HEK293 (cell line): ENCODE measurements around the gene DGCR6L.

ENCODE experiments used
- BCL11A ChIP-seq: fragments of 450-650 bp; formaldehyde crosslinking; IDR thresholded peaks from 2 replicates; pipeline ENCODE4 v1.5.1; 2016; ENCODE audit warnings: low read depth, missing biosample characterization, missing genetic modification characterization
- CTCF ChIP-seq: fragments of 450-650 bp; formaldehyde crosslinking; IDR thresholded peaks from 2 replicates; pipeline ENCODE4 v1.5.1; 2016; ENCODE audit warnings: missing biosample characterization, missing genetic modification characterization
- EGR2 ChIP-seq: fragments of 450-650 bp; formaldehyde crosslinking; IDR thresholded peaks from 2 replicates; pipeline ENCODE4 v1.5.1; 2016; ENCODE audit warnings: low read depth, missing biosample characterization, missing genetic modification characterization
- GFI1B ChIP-seq: fragments of 450-650 bp; formaldehyde crosslinking; IDR thresholded peaks from 2 replicates; pipeline ENCODE4 v1.5.1; 2016; ENCODE audit warnings: missing biosample characterization, missing genetic modification characterization
- HIC1 ChIP-seq: fragments of 450-650 bp; formaldehyde crosslinking; IDR thresholded peaks from 2 replicates; pipeline ENCODE4 v1.5.1; 2016; ENCODE audit warnings: missing biosample characterization, missing genetic modification characterization
- KLF1 ChIP-seq: fragments of 450-650 bp; formaldehyde crosslinking; IDR thresholded peaks from 2 replicates; pipeline ENCODE4 v1.5.1; 2016; ENCODE audit warnings: missing biosample characterization, missing genetic modification characterization
- KLF7 ChIP-seq: fragments of 450-650 bp; formaldehyde crosslinking; IDR thresholded peaks from 2 replicates; pipeline ENCODE4 v1.5.1; 2016; ENCODE audit warnings: missing biosample characterization, missing genetic modification characterization, borderline replicate concordance
- KLF8 ChIP-seq: fragments of 450-650 bp; formaldehyde crosslinking; IDR thresholded peaks from 2 replicates; pipeline ENCODE4 v1.5.1; 2016; ENCODE audit warnings: missing biosample characterization, missing genetic modification characterization
- SALL2 ChIP-seq: fragments of 450-650 bp; formaldehyde crosslinking; IDR thresholded peaks from 2 replicates; pipeline ENCODE4 v1.5.0; 2017; ENCODE audit warnings: missing biosample characterization, mild to moderate bottlenecking, missing genetic modification characterization, borderline replicate concordance
- SP2 ChIP-seq: fragments of 450-650 bp; formaldehyde crosslinking; IDR thresholded peaks from 2 replicates; pipeline ENCODE4 v1.5.1; 2016; ENCODE audit warnings: missing biosample characterization, missing genetic modification characterization
- SP7 ChIP-seq: fragments of 450-650 bp; formaldehyde crosslinking; IDR thresholded peaks from 2 replicates; pipeline ENCODE4 v1.5.1; 2016; ENCODE audit warnings: missing biosample characterization, missing genetic modification characterization
- ZBTB10 ChIP-seq: fragments of 450-650 bp; formaldehyde crosslinking; IDR thresholded peaks from 2 replicates; pipeline ENCODE4 v1.5.1; 2016; ENCODE audit warnings: missing biosample characterization, missing genetic modification characterization
- ZBTB8A ChIP-seq: fragments of 450-650 bp; formaldehyde crosslinking; IDR thresholded peaks from 2 replicates; pipeline ENCODE4 v1.5.1; 2016; ENCODE audit warnings: missing biosample characterization, missing genetic modification characterization
- ZFP3 ChIP-seq: fragments of 450-650 bp; formaldehyde crosslinking; IDR thresholded peaks from 2 replicates; pipeline ENCODE4 v1.5.1; 2016; ENCODE audit warnings: low read depth, missing biosample characterization, missing genetic modification characterization
- ZIC2 ChIP-seq: fragments of 450-650 bp; formaldehyde crosslinking; IDR thresholded peaks from 2 replicates; pipeline ENCODE4 v1.5.1; 2016; ENCODE audit warnings: missing biosample characterization, missing genetic modification characterization
- ZNF146 ChIP-seq: fragments of 450-650 bp; formaldehyde crosslinking; IDR thresholded peaks from 2 replicates; pipeline ENCODE4 v1.5.1; 2016; ENCODE audit warnings: missing biosample characterization, missing genetic modification characterization
- ZNF175 ChIP-seq: fragments of 450-650 bp; formaldehyde crosslinking; IDR thresholded peaks from 2 replicates; pipeline ENCODE4 v1.5.1; 2016; ENCODE audit warnings: missing biosample characterization, missing genetic modification characterization
- ZNF335 ChIP-seq: fragments of 450-650 bp; formaldehyde crosslinking; conservative IDR thresholded peaks from 2 replicates; pipeline ENCODE4 v1.5.1; 2016; ENCODE audit warnings: missing biosample characterization, missing genetic modification characterization
- ZNF362 ChIP-seq: fragments of 450-650 bp; formaldehyde crosslinking; IDR thresholded peaks from 2 replicates; pipeline ENCODE4 v1.5.1; 2016; ENCODE audit warnings: missing biosample characterization, missing genetic modification characterization
- ZNF639 ChIP-seq: fragments of 450-650 bp; formaldehyde crosslinking; IDR thresholded peaks from 2 replicates; pipeline ENCODE4 v1.5.1; 2016; ENCODE audit warnings: missing biosample characterization, missing genetic modification characterization
- ZNF677 ChIP-seq: fragments of 450-650 bp; IDR thresholded peaks from 2 replicates; pipeline ENCODE4 v1.5.0; 2018; ENCODE audit warnings: missing biosample characterization, mild to moderate bottlenecking, missing genetic modification characterization, moderate library complexity
- ZNF777 ChIP-seq: fragments of 450-650 bp; formaldehyde crosslinking; IDR thresholded peaks from 2 replicates; pipeline ENCODE4 v1.5.1; 2017; ENCODE audit warnings: missing biosample characterization, missing genetic modification characterization, borderline replicate concordance
- ZNF830 ChIP-seq: fragments of 450-650 bp; IDR thresholded peaks from 2 replicates; pipeline ENCODE4 v1.5.0; 2018; ENCODE audit warnings: missing biosample characterization, missing genetic modification characterization, low read depth, mild to moderate bottlenecking, moderate library complexity
- ZNF837 ChIP-seq: fragments of 450-650 bp; formaldehyde crosslinking; IDR thresholded peaks from 2 replicates; pipeline ENCODE4 v1.5.1; 2016; ENCODE audit warnings: missing biosample characterization, missing genetic modification characterization
- TF ChIP-seq, protein P1 (sequence below): fragments of 450-650 bp; formaldehyde crosslinking; IDR thresholded peaks from 2 replicates; pipeline ENCODE4 v1.5.1; 2016; ENCODE audit warnings: missing biosample characterization, missing genetic modification characterization
- TF ChIP-seq, protein P2 (sequence below): fragments of 450-650 bp; formaldehyde crosslinking; IDR thresholded peaks from 2 replicates; pipeline ENCODE4 v1.5.1; 2016; ENCODE audit warnings: missing biosample characterization, missing genetic modification characterization

The DGCR6L gene

GRCh38 chr22:20267441-20268278 is 52.2 kb downstream of the DGCR6L start (continued):
- peak; percentile 41; the same call in 1 of the 2 replicates for TF ChIP-seq CTCF
- peak; percentile 65 for TF ChIP-seq KLF7 (tag by site-specific recombination)
- no peak for TF ChIP-seq HIC1 (tag by site-specific recombination)
- TF ChIP-seq ZNF146: 0 out of 2 replicates have a peak, but pooled peaks have one; percentile 4
- TF ChIP-seq, protein P1, sequence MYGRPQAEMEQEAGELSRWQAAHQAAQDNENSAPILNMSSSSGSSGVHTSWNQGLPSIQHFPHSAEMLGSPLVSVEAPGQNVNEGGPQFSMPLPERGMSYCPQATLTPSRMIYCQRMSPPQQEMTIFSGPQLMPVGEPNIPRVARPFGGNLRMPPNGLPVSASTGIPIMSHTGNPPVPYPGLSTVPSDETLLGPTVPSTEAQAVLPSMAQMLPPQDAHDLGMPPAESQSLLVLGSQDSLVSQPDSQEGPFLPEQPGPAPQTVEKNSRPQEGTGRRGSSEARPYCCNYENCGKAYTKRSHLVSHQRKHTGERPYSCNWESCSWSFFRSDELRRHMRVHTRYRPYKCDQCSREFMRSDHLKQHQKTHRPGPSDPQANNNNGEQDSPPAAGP (tag by site-specific recombination): peak; percentile 59; the same call in 1 of the 2 replicates
- TF ChIP-seq SP2 (tag by site-specific recombination): peak; percentile 60
- peak; percentile 57; the same call in 1 of the 2 replicates for TF ChIP-seq ZBTB10
- peak; percentile 14; the same call in 1 of the 2 replicates for TF ChIP-seq BCL11A (tag by site-specific recombination)
- peak; percentile 57 for TF ChIP-seq ZNF335 (tag by site-specific recombination)
- peak; percentile 81 for TF ChIP-seq KLF8
- no peak for TF ChIP-seq ZNF837 (tag by site-specific recombination)
- TF ChIP-seq GFI1B: no peak
- 0 out of 2 replicates have a peak, but pooled peaks have one; percentile 21 for TF ChIP-seq SP7 (tag by site-specific recombination)
- TF ChIP-seq ZNF830: no peak
- TF ChIP-seq ZIC2: no peak
- TF ChIP-seq ZFP3 (tag by site-specific recombination): no peak
- TF ChIP-seq, protein P2, sequence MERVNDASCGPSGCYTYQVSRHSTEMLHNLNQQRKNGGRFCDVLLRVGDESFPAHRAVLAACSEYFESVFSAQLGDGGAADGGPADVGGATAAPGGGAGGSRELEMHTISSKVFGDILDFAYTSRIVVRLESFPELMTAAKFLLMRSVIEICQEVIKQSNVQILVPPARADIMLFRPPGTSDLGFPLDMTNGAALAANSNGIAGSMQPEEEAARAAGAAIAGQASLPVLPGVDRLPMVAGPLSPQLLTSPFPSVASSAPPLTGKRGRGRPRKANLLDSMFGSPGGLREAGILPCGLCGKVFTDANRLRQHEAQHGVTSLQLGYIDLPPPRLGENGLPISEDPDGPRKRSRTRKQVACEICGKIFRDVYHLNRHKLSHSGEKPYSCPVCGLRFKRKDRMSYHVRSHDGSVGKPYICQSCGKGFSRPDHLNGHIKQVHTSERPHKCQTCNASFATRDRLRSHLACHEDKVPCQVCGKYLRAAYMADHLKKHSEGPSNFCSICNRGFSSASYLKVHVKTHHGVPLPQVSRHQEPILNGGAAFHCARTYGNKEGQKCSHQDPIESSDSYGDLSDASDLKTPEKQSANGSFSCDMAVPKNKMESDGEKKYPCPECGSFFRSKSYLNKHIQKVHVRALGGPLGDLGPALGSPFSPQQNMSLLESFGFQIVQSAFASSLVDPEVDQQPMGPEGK: peak; percentile 64; the same call in 1 of the 2 replicates
- TF ChIP-seq ZBTB8A: peak; percentile 86
- no peak for TF ChIP-seq ZNF362 (tag by site-specific recombination)
- no peak for TF ChIP-seq ZNF777 (tag by site-specific recombination)
- peak; percentile 94 for TF ChIP-seq EGR2
- TF ChIP-seq KLF1: peak; percentile 97
- TF ChIP-seq ZNF677 (tag by site-specific recombination): no peak
- TF ChIP-seq ZNF639: no peak
- no peak for TF ChIP-seq SALL2
- TF ChIP-seq ZNF175 (tag by site-specific recombination): no peak
